ENCODE data around the gene ZG16.

Gene ZG16

GRCh38 chr16:29811170-29811895, 33.3 kb downstream of the ZG16 start:
- DNase-seq = peak; percentile 95

- DNase-seq = peak; percentile 93
Measured at GRCh38 chr16:29811896-29812665, 34.0 kb downstream of the ZG16 start, which contains the start of gene PRRT2. TSS of gene PRRT2 (plus strand) at chr16:29812193. CDS start at chr16:29813055, 862 bp downstream.

- no peak for DNase-seq
Measured at GRCh38 chr16:29812754-29813643, 34.9 kb downstream of the ZG16 start.

- no peak for DNase-seq
Measured at GRCh38 chr16:29813644-29814562, 35.8 kb downstream of the ZG16 start.

GRCh38 chr16:29814592-29814991, 36.5 kb downstream of the ZG16 start:
- DNase-seq = no peak

GRCh38 chr16:29815032-29815721, 37.1 kb downstream of the ZG16 start:
- DNase-seq = peak; percentile 40

- DNase-seq = peak; percentile 99
Measured at GRCh38 chr16:29815793-29816693, 38.0 kb downstream of the ZG16 start, which contains the start of gene PAGR1. TSS of gene PAGR1 (plus strand) at chr16:29816152. CDS start at chr16:29816526, 374 bp downstream.

- DNase-seq = peak; percentile 73
Measured at GRCh38 chr16:29816694-29817441, 38.8 kb downstream of the ZG16 start.

GRCh38 chr16:29818082-29818481, 40.0 kb downstream of the ZG16 start:
- no peak for DNase-seq

GRCh38 chr16:29819506-29819905, 41.5 kb downstream of the ZG16 start:
- no peak for DNase-seq

- peak; percentile 82 for DNase-seq
Measured at GRCh38 chr16:29820271-29820701, 42.2 kb downstream of the ZG16 start, which contains the start of gene MVP. TSS of gene MVP (plus strand) at chr16:29820462. CDS start at chr16:29830550, 10,088 bp downstream.

GRCh38 chr16:29820730-29821642, 42.9 kb downstream of the ZG16 start:
- no peak for DNase-seq

- no peak for DNase-seq
Measured at GRCh38 chr16:29821643-29822115, 43.6 kb downstream of the ZG16 start.

- DNase-seq = no peak
Measured at GRCh38 chr16:29824589-29825144, 46.6 kb downstream of the ZG16 start.

- DNase-seq = peak; percentile 67
Measured at GRCh38 chr16:29825145-29826044, 47.3 kb downstream of the ZG16 start.

- no peak for DNase-seq
Measured at GRCh38 chr16:29826342-29826695, 48.3 kb downstream of the ZG16 start.

Data from right hindlimb (tissue), 1 donor.